Islet precursor cell (in vitro differentiated cells): ENCODE measurements around the gene ARL16.
"Not testable (repeated sequence)": the region's sequence is repeated elsewhere in the genome, so short reads cannot be mapped to it uniquely, and the experiment has no call there.

ENCODE experiments used
- DNase-seq: peaks from one replicate; pipeline ENCODE4 v3.0.0-alpha.2; 2018

Gene ARL16

DNA sequence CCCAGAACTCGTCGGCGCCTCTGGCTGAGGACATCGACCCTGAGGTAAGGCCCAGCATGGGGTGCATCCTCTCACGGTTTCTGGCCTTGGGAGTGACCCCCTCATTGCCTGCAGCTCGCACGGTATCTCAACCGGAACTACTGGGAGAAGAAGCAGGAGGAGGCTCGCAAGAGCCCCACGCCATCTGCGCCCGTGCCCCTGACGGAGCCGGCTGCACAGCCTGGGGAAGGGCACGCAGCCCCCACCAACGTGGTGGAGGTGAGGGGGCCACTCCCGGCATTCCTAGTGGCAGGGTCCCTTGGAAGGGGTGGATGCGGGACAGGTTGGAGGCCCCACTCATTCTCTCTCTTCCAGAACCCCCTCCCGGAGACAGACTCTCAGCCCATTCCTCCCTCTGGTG lies 11.2 kb upstream of the ARL16 start:
- no peak for DNase-seq

DNA sequence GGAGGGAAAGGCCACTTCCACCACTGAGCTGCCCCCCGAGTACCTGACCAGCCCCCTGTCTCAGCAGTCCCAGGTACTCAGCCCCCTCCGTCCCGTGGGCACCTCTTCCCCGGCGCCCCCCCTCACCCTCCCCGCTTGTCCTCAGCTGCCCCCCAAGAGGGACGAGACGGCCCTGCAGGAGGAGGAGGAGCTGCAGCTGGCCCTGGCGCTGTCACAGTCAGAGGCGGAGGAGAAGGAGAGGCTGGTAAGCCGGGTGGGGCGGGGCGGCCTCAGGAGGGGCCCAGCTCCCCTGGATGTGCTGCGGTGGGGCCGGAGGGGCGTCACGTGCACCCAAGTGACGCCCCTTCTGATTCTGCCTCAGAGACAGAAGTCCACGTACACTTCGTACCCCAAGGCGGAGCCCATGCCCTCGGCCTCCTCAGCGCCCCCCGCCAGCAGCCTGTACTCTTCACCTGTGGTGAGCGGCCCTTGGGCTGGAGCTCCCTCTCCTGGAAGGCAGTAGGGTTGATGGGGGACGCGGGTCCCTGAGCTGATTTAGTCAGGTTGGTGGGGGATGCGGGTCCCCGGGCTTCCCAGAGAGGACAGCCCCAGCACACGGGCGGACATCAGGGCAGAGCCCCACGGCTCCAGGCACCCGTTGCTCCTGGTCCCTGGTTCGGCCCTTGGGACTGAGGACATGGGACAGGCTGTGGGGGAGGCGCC lies 10.1 kb upstream of the ARL16 start:
- DNase-seq: no peak

DNA sequence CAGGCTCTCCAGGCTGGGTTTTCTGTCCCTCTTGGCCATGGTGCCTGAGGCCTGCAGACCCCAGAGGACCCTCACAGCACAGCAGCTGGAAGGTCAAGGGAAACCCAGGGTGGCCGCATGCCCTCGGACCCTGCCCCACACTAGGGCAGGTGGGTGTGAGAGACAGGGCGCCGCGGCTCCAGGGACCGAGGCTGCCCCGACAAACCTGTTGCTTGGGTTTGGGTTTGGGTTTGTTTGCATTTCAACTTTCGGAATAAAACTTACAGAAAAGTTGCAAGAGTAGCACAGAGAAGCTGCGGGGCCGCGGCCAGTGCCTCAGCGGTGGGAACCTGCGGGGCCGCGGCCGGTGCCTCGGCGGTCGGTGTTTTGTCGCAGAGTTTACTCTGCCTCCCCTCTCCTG lies 8.0 kb upstream of the ARL16 start:
- no peak for DNase-seq

DNA sequence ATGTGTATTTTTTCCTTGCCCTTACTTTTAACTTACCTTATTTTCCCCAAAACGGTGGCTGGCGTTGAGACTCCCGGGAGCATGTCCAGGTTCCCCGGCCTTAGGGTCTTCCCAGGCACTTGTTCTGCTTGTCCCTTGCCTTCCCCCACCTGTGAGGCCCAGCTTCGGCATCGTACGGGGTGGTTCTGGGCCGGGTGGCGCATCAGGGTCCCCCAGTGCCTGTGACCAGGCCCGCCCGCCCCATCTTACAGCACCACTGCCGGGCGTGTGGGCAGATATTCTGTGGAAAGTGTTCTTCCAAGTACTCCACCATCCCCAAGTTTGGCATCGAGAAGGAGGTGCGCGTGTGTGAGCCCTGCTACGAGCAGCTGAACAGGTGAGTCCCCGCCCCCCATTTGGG lies 7.6 kb upstream of the ARL16 start:
- DNase-seq: no peak

DNA sequence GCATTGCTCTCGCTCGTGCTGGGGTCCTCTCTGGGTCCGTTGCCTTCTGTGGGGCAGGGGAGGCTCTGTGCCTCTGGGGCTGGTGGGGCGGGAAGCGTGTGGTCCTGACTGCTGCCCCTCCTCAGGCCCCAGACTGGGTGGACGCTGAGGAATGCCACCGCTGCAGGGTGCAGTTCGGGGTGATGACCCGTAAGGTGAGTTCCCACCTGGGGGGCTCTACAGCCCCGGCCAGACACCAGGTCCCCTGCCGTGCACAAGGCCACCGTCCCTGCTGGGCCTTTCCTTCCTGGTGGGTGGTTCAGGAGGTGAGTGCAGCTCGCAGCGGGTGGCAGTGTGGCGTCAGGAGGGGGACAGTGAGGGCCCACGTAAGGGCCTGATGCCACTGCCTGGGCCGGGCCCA lies 7.0 kb upstream of the ARL16 start:
- DNase-seq: no peak

DNA sequence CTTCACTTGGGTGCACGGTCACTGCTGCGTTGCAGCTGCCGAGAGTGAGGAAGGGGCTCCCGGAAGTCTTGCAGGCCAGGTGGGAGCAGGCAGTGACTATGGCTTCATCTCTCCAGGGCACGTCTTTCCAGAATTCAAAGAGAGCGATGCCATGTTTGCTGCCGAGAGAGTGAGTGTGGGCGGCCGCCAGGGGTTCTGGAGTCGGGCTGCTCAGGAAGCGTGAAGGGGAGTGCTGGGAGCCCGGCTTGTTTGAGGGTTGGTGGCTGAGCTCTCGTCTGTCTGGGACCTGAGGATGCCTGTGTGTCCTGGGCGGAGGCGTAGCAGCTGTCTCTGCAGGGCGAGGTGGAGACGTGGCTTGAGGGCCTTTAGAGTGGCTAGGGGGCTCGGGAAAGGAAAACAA lies 6.5 kb upstream of the ARL16 start:
- no peak for DNase-seq

DNA sequence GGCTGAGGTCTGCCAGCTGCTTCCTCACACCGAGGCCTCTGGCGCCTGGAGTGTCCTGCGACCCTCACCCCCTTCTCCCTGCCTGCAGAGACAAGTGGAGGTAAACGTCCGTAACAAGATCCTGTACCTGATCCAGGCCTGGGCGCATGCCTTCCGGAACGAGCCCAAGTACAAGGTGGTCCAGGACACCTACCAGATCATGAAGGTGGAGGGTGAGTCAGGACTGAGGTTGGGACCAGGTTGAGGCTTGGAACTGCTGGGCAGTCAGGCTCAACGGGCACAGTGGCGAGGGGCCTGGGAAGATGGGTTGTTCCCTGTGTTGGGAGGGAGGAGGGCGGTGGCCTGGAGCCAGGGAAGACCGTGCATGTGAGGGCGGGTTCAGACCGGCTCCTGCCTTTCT lies 5.0 kb upstream of the ARL16 start:
- DNase-seq: no peak

DNA sequence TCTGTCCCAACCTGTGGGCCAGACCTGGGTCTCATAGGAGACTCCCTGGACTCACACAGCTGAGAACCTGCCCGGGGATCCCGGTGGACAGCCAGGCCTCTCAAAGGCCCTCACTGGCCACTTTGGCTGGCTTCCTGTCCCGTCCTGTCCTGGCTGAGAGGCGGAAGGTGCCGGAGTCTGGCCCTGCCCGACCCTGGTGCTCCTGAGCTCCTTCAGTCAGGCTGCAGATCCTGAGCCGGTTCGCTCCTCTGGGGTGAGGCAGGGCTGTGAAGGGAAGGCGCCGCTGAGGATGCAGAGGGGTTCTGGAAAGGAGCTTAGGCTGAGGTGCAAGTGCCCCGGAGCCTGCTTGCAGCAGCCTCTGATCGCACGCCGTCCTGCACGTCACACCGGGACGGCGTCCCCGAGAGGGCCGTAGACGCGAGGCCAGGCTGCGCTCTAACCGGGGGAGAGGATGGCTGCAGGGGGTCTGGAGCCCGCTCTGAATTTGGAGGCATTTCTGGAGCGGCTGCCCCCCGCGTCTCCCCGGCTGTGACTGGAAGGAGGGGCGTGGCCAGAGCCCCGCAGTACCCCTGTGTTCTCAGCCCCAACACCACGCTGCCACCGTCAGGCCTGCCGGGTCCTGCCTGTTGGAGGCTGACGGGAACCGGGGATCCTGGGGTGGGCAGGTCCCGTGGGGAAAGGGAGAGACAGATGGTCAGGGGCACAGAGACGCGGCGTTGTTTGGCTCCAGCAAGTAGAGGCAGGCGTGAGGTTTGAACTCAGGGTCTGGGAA lies 4.4 kb upstream of the ARL16 start:
- DNase-seq: no peak

DNA sequence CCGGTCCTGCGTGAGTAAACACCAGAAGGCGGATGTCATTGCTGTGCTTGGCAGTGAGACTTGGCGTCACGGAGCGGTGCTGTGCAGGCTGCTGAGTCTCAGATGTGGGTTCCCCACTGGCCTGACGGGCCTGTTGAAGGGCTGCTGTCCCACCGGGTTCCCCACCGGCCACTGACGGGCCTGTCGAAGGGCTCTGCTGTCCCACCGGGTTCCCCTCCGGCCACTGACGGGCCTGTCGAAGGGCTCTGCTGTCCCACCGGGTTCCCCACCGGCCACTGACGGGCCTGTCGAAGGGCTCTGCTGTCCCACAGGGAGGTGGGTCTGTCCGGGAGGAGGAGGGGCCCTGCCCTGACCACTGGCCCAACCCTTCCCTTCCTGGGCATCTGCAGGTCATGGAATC lies 3.0 kb upstream of the ARL16 start:
- DNase-seq: no peak

DNA sequence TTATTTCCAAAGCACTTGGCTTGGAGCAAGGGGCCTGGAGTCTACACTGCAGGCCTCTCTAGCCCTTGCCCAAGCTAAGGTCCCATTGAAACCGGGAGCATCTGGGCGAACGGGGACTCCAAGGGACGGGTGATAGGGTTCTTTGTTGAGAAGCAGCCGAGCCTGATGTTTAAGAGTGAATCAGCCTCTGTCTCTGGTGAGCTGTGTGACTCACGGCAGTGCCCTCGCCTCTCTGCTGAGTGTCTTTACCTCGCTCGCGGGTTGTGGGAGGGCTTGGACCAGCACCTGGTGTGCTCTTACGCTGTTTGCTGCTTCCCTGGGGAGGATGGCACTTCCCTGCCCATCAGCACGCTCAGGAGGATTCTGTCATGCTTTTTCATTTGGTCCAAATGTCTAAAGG lies 1.5 kb upstream of the ARL16 start:
- peak; percentile 83 for DNase-seq

DNA sequence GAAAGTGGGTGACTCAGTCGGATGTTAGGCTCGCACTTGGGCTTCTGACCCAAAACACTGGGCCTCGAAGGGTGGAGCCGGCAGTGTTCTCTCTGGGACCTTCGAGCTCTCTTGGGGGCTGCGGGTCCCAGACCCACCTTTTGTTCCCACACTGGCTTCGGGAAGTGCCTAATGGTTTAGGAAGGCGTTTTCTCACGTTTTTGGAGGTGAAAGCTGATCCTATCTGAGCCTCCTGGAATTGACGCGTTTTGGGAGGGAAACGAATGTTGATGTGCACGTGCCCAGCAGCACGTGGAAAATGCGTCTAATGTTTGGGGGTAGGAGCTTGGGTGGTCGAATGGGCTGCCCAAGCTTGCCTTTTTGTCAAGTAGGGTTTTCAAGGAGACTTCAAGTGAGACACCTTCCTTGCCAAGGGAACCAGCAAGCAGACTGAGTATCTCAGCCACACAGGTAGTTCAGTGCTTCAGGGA lies 880 bp upstream of the ARL16 start:
- DNase-seq: no peak

DNA sequence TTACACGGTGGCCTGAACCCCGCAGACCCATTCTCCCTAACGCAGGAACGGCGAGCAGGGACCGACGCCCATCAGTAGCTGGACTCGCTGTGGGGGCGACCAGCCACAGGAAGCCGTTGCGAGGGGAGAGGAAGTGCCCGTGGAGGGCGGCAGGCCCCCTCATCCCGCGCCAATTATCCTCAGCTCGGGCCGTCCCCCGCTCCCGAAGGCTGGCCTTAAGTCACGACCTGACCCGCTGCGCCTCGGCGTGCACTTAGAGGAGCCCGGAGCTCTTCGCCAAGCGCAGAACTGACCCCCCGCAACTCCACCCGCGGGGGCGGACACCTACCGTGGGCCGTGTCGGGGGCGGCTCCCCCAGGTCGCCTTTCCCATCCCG lies 401 bp downstream of the ARL16 start:
- DNase-seq: no peak

DNA sequence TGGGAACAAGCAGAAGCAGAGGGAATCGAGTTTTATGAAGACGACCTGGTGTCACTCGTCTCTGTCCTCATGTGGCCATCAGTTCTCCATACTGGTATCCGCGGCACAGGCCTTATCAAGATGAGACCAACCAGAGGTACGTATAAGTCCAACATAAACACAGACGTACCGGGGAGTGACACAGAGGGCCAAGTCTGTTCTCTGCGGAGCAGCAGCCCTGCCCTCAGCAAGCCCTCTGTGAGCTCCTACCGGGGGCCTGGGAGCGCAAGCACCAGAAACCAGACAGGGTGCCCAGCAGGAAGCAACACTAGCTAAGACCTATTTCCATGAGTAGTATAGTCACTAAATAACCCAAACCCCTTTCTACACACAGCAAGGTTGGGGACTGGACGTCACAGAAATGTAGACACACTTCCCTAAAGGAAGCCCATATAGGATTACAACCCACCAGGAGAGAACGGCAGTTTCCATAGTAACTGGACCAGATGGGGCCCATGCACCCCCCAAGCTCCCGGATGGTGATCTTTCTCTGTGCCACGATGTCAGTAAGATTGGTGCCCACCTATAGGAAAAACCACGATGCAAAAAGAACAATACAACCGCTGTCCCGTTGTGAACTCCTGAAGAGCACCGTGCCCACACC lies 911 bp downstream of the ARL16 start:
- DNase-seq: no peak

DNA sequence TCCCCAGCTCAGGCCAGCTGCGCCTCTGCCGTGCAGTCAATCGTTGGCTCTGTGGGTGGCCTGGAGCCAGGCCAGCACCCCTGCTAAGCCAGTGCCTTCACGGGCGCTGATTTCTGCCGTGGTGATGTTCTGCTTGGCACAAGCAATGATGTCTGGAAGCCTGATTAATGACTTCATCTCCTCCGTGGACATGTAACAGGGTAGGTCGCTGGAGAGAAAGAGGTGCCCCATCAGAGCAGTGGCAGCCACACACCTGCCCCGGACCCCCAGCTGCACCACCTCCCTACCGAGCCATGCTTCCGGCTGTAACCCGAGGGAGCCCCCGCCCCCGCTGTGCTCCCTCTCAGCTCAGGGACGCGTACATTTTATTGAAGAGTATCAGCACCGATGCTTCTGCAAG lies 1.9 kb downstream of the ARL16 start:
- no peak for DNase-seq

DNA sequence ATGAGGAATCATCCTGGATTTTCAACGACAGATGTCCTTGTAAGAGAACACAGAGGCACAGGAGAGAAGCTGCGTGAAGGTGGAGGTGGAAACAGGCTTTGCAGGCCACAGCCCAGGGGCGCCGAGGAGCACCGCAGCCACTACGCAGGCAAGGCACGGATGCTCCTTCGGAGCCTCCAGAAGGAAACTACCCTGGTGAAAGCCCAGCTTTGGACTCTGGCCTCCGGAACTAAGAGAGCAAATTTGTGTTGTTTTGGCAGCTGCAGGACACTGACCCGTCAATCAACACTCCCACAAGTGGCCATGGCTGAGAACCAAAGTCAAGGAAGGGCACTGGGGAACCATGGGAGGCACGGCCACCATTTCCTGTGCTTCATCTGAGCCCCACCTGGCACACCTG lies 3.4 kb downstream of the ARL16 start:
- DNase-seq: no peak

DNA sequence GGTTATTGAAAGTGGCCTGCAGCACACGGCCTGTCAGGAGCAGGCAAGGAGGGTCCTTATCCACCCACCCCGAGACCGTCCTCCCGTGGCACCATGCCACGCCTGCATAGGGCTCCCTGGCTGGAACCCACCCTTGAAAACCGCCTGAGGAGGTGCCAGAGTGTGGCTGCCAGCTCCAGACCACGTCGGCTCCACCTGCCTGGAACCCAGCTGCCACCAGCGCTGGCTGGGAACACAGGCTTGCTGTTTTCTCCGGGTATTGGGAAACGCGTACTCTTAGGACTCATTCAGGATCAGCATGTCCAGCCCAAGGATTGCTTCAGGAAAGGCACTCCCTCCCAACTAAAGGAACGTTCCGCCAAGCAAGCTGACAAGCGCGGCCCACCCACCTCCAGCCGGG lies 6.7 kb downstream of the ARL16 start:
- DNase-seq: no peak

DNA sequence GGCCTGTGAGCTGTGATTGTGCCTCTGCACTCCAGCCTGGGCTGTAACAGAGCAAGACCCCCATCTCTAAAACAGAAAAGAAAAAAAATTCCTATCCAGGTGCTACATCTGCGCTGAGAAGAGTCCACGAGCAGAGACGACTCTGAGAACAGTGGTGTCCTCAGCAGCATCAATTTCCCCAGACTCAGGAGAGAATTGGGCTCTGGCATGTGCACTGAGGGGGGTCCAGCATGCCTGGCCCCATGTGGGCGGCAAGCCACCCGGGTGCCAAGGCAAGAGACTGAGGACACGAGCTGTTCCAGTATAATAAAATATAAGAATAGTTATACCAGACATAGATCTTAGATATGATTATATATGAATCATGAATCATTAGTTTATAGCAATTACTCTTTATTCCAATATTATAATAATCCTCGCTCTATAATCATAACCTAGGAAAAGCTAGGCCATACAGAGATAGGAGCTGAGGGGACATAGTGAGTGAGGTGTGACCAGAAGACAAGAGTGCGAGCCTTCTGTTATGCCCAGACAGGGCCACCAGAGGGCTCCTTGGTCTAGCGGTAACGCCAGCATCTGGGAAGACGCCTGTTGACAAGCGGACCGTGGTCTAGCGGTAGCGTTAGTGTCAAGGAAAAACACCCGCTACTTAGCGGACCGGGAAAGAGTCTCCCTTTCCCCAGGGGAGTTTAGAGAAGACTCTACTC lies 7.9 kb downstream of the ARL16 start:
- not testable (repeated sequence) for DNase-seq

DNA sequence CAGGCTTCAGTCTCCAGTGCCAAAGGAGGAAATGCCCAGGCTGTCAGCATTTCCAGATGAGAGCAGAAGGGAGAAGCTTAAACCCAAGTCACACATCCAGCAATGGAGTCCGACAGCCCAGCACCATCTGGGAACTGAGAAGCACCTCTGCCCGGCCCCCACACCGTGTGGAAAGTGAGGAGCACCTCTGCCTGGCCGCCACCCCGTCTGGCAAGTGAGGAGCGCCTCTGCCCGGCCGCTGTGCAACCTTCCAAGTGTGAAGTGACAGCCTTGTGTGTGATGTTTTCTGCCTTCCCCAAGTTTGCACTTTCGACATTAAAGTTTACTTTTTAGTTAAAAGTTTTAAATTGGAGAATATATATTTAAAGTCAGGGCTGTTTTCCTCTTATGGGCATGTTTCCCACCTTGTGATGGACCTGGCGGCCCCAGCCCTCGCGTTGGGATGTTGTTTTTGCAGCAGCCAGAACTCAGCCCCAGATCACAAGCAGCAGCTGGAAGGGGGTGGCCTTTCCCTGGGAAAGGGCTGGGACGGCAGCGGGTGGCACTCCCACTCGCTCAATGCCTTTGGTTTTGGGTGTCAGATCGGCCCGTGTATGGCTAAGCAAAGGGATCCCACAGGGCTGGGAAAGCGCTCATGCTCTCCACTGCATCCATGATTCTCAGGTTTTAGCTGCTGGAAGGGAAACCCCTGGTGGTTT lies 9.9 kb downstream of the ARL16 start:
- no peak for DNase-seq

DNA sequence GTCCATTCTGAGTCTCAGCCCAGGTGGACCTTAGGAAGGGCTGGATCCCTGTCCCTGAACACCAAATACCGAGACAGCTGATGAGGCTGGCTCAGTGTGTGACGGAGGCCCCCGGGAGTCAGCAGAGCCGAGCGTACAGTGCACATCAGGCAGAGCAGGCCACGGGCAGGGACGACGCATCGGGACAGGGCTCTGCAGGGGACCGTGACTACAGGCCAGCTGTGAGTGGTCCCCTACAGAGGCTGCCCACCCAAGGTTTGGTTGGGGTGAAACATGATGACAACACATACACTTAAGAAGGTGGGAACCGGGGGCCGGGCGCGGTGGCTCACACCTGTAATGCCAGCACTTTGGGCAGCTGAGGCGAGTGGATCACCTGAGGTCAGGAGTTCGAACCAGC lies 10.6 kb downstream of the ARL16 start:
- DNase-seq: no peak

DNA sequence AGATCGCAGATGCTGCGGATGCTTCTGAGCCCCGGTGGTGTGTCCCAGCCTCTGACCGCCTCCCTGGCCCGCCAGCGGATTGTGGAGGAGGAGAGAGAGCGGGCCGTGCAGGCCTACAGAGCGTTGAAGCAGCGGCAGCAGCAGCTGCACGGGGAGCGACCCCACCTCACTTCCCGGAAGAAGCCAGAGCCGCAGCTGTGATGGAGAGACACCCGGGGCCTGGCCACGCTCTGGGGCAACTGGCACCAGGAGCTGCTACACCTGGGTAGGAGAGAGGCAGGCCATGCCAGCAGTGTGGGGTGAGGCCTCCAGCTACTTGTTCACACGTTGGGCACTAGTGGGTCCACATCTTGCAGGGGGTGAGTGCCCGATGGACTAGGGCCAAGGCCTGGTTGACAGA lies 11.1 kb downstream of the ARL16 start:
- DNase-seq: no peak

DNA sequence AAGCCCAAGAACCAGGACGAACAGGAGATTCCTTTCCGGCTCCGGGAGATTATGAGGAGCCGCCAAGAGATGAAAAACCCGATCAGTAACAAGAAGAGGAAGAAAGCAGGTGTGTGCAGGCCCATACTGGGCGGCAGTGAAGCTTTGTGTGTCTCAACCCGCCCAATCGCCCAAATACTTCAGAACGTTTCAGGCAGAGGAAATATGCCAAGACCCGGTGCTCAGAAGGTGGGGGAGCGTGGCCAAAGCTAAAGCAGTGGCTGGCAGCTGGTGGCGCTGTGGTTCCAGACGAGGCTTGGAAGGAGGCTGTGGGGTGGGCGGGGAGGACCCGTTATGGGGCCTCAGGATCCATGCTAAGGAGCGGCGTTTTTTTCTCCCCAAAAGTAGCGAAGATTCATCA lies 15.8 kb downstream of the ARL16 start:
- DNase-seq: peak; percentile 69

DNA sequence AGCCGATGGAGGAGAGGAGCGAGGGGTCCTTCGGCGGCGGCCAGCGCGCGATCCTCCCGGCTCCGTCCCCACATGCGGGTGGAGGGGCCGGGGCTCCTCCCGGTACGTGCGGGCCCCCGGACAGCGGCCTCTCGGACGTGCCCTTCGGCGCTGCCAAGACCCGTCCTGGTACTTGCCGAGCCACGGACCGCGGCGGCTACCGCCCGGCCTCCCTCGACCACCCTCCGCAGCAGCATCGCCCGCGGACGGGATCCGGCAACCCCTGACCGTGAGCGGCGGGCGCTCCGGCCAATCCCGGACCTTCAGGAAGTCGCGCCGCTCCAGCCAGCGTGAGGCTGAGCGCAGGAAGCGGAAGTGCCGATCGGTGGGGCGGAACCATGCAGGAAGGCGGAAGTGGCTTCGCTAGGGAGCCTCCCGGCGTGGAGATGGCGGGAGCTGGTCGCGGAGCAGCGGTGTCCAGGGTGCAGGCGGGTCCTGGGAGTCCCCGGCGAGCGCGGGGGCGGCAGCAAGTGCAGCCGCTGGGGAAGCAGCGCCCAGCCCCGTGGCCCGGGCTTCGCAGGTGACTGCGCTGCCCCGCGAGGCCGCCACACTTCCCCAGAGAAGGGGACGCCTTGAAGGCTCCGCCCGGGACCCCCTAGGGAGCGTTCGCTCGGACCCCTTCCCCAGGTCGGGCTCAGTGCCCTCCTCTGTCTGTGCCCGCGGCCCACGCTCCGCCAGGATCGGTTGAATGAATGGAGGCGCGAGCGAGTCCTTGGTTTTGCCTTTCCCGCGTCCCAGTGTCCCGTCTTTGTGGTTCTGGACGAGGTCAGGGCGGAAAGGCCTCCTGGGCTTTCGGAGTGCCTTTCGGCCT lies 17.0 kb downstream of the ARL16 start, which contains the start of the genes CCDC137 and OXLD1:
Gene CCDC137, plus strand, starts transcription at position 396 of the 850 bp plus-strand sequence. Its CDS starts 30 bp downstream, at position 426.
Gene OXLD1, minus strand, starts transcription at position 264 of the 850 bp plus-strand sequence. Its CDS starts 28 bp downstream, at position 236.
- peak; percentile 99 for DNase-seq
